IMR-90 (cell line): ENCODE measurements around the gene SLAMF8.

Experiments
- CEBPB ChIP-seq: IDR thresholded peaks from 2 replicates; pipeline ENCODE4 v1.6.1; 2012; ENCODE audit warnings: low read depth, low read length, improper control_type of control experiment
- CHD1 ChIP-seq: IDR thresholded peaks from 2 replicates; pipeline ENCODE4 v1.6.1; 2012; ENCODE audit warnings: low read depth, low read length, improper control_type of control experiment
- FOS ChIP-seq: fragments of 150-350 bp; IDR thresholded peaks from 2 replicates; pipeline ENCODE4 v1.6.1; 2016; ENCODE audit warnings: low read depth, low read length
- MAFK ChIP-seq: IDR thresholded peaks from 2 replicates; pipeline ENCODE4 v1.6.1; 2012; ENCODE audit warnings: low read depth, low read length, improper control_type of control experiment
- MAZ ChIP-seq: IDR thresholded peaks from 2 replicates; pipeline ENCODE4 v1.6.1; 2012; ENCODE audit warnings: low read depth, mild to moderate bottlenecking, low read length, improper control_type of control experiment, moderate library complexity, borderline replicate concordance
- NFE2L2 ChIP-seq: fragments of 150-350 bp; IDR thresholded peaks from 2 replicates; pipeline ENCODE4 v1.6.1; 2016; ENCODE audit warnings: low read depth, mild to moderate bottlenecking, low read length
- POLR2A ChIP-seq: IDR thresholded peaks from 2 replicates; pipeline ENCODE4 v1.6.1; 2012; ENCODE audit warnings: mild to moderate bottlenecking, low read depth, low read length
- RAD21 ChIP-seq: IDR thresholded peaks from 2 replicates; pipeline ENCODE4 v1.6.1; 2012; ENCODE audit warnings: low read length, improper control_type of control experiment
- RCOR1 ChIP-seq: IDR thresholded peaks from 2 replicates; pipeline ENCODE4 v1.6.1; 2012; ENCODE audit warnings: mild to moderate bottlenecking, low read length, improper control_type of control experiment; ENCODE audit not compliant: insufficient replicate concordance
- RFX5 ChIP-seq: IDR thresholded peaks from 2 replicates; pipeline ENCODE4 v1.8.0; 2012; ENCODE audit warnings: low read depth, mild to moderate bottlenecking, low read length, moderate library complexity
- TF ChIP-seq, protein P1 (sequence below): conservative IDR thresholded peaks from 2 replicates; pipeline ENCODE4 v1.5.1; 2012; ENCODE audit warnings: mild to moderate bottlenecking, low read depth, low read length, improper control_type of control experiment
- TF ChIP-seq, protein P2 (sequence below): fragments of 150-350 bp; IDR thresholded peaks from 2 replicates; pipeline ENCODE4 v1.6.1; 2016; ENCODE audit warnings: low read depth, mild to moderate bottlenecking, low read length, moderate library complexity, borderline replicate concordance

DNA sequence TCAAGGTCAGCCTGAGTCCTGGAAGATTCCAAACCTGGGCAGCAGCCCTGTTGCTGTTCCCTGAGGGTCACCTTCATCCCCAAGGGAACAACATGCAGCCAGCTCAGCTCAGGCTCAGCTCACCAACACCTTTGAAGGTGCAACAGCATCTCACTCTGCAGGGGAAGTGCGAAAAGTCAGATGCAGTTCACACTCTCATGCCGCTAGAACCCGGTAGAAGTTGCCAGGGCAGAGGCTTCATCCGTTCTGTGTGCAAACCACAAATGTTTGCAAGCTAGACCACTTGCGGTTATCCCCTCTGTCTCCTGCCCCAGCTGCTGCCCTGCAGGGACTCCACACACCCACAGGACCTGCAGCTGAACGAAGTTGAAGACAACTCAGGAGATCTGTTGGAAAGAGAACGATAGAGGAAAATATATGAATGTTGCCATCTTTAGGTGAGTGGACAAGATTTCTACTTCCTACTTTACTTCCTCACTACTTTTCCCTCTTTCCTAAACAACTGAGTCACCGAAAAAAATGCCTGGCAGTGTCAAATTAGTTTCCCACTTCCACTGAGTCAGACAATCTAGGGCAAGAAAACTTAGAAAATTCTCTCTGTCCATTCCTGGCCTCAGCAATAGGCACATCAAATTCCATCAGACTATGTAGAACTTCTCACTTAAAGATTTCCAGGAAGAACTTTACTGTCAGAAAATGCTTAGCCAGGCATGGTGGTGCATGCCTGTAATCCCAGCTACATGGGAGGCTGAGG, 26.3 kb upstream of the SLAMF8 start:
- TF ChIP-seq, protein P1, sequence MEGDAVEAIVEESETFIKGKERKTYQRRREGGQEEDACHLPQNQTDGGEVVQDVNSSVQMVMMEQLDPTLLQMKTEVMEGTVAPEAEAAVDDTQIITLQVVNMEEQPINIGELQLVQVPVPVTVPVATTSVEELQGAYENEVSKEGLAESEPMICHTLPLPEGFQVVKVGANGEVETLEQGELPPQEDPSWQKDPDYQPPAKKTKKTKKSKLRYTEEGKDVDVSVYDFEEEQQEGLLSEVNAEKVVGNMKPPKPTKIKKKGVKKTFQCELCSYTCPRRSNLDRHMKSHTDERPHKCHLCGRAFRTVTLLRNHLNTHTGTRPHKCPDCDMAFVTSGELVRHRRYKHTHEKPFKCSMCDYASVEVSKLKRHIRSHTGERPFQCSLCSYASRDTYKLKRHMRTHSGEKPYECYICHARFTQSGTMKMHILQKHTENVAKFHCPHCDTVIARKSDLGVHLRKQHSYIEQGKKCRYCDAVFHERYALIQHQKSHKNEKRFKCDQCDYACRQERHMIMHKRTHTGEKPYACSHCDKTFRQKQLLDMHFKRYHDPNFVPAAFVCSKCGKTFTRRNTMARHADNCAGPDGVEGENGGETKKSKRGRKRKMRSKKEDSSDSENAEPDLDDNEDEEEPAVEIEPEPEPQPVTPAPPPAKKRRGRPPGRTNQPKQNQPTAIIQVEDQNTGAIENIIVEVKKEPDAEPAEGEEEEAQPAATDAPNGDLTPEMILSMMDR, result no peak
- TF ChIP-seq NFE2L2 (no peak), FOS (no peak), CHD1 (no peak), POLR2A (no peak), RFX5 (no peak), MAFK (no peak), RCOR1 (no peak), MAZ (no peak), CEBPB (no peak), RAD21 (no peak)
- TF ChIP-seq, protein P2, sequence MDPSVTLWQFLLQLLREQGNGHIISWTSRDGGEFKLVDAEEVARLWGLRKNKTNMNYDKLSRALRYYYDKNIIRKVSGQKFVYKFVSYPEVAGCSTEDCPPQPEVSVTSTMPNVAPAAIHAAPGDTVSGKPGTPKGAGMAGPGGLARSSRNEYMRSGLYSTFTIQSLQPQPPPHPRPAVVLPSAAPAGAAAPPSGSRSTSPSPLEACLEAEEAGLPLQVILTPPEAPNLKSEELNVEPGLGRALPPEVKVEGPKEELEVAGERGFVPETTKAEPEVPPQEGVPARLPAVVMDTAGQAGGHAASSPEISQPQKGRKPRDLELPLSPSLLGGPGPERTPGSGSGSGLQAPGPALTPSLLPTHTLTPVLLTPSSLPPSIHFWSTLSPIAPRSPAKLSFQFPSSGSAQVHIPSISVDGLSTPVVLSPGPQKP, result no peak
